GM12801 (cell line): Measurements from ENCODE around the gene MYBPC1.

Experiments used
- CTCF ChIP-seq: IDR thresholded peaks from one replicate; pipeline ENCODE4 v1.5.1; 2011; ENCODE audit warnings: control low read depth; ENCODE audit not compliant: insufficient read length; ENCODE audit errors: extremely low read depth

Gene MYBPC1

GRCh38 chr12:101697197-101697929, 102.6 kb downstream of the MYBPC1 start, which contains the start of gene CHPT1:
Gene CHPT1 (plus strand): TSS chr12:101697640. CDS start chr12:101697862, 222 bp downstream.
- TF ChIP-seq CTCF: no peak

DNA sequence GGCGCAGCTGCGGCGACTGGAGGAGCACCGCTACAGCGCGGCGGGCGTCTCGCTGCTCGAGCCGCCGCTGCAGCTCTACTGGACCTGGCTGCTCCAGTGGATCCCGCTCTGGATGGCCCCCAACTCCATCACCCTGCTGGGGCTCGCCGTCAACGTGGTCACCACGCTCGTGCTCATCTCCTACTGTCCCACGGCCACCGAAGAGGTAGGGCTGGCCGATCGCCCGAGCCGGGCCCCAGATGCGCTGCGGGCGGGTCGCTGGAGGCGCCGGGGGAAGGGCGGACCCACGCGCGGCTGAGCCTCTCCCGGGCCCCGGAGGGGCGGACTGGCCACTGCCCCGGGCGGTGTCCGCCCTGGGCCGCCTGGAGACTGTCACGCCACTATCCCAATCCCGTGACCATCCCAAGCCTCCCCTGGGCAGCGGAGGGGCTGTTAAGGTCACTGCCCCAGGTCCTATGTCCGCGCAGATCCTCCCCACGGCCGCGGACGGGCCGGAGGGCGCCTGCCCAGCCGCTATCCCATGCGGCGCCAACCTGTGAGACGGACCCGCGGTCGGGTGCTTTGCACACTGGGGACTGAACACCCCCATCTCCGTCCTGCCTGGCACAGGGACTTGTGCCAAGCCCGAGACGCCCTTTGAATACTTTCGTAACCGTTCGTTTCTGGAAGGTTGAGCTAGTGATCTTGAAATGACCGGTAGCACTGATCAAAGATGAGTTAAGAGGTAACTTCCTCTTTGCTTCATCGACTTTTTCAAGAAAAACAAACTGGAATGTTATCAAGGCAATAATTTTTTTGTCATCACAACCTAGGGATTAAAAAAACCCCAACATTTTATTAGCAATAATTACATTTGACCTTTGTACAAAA, 103.4 kb downstream of the MYBPC1 start:
- TF ChIP-seq CTCF: no peak

- no peak for TF ChIP-seq CTCF
Measured at GRCh38 chr12:101698800-101699347, 104.1 kb downstream of the MYBPC1 start.

- no peak for TF ChIP-seq CTCF
Measured at GRCh38 chr12:101700299-101700820, 105.6 kb downstream of the MYBPC1 start.

DNA sequence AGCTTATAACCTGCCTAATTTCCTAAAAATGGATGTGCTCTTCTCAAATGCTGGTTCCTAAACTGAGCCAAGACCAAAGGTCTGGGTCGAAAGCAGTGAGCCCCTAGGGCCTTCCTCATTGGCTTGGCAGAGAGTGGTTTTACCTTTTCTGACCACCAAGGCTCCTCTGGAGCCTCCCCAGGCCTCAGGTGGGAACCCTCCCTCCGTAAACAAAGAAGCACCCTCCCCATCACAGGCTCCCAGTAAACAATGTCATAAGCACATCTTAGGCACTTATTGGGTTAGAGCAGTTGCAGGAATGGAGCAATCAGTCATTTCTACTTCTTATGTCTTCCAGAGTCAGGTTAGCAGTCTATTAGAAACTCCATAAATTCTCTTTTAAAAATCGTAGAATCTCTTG, 108.7 kb downstream of the MYBPC1 start:
- TF ChIP-seq CTCF: no peak

- TF ChIP-seq CTCF: no peak
Measured at GRCh38 chr12:101706403-101706802, 111.6 kb downstream of the MYBPC1 start.
